AG04449 (cell line): ENCODE results near the gene PAIP1.
"Not testable (repeated sequence)": the region's sequence is repeated elsewhere in the genome, so short reads cannot be mapped to it uniquely, and the experiment has no call there.

Experiments used
- CTCF ChIA-PET: fragments of 350-600 bp; formaldehyde crosslinking; extraction: SDS; loops from one replicate; lab custom pipeline; 2021; ENCODE audit warnings: antibody characterized with exemption; lab: Yijun Ruan, JAX
- POLR2A ChIA-PET: fragments of 400-600, 350-600 bp; formaldehyde crosslinking; extraction: SDS; loops from one replicate; lab custom pipeline; 2020; ENCODE audit warnings: antibody characterized with exemption, inconsistent platforms; lab: Yijun Ruan, JAX
- DNase-seq: peaks from one replicate; pipeline ENCODE4 v3.0.0-alpha.2; 2010; ENCODE audit warnings: low read depth, low spot score
- H3K4me3 ChIP-seq: 2 replicates; pipeline ENCODE4 v1.5.1; 2011; ENCODE audit warnings: low read depth, mild to moderate bottlenecking, control low read depth, low read length
- CTCF ChIP-seq: IDR thresholded peaks from one replicate; pipeline ENCODE4 v1.5.1; 2011; ENCODE audit warnings: mild to moderate bottlenecking, moderate library complexity, low read length, control low read depth, inconsistent platforms; ENCODE audit not compliant: insufficient read depth; ENCODE audit errors: missing control alignments

PAIP1 gene

GRCh38 chr5:43553381-43553780 is 3.5 kb downstream of the PAIP1 start:
- CTCF ChIA-PET = interaction anchor here (1.3 to 2.6 kb wide), 3 partner anchors 8 to 77 kb away, joined by 3 to 14 read pairs (median 5); no protein-coding TSS in a partner anchor
- POLR2A ChIA-PET = interaction anchor here (0.7 kb wide), 1 partner anchor 10 kb away, joined by 3 read pairs; no protein-coding TSS in a partner anchor
- no peak overlapping the region for H3K4me3 ChIP-seq
- no peak for TF ChIP-seq CTCF
- DNase-seq = no peak

GRCh38 chr5:43551731-43552130 is 5.1 kb downstream of the PAIP1 start:
- no peak for TF ChIP-seq CTCF
- ChIA-PET CTCF (no interaction called here), POLR2A (no interaction called here)
- DNase-seq = no peak
- no peak overlapping the region for H3K4me3 ChIP-seq

- DNase-seq, CTCF ChIA-PET: not testable (repeated sequence)
Observed at GRCh38 chr5:43549272-43549671, 7.6 kb downstream of the PAIP1 start.

GRCh38 chr5:43548358-43548757 is 8.5 kb downstream of the PAIP1 start:
- H3K4me3 ChIP-seq = no peak overlapping the region
- TF ChIP-seq CTCF = no peak
- DNase-seq = no peak
- CTCF ChIA-PET = interaction anchor here (1.0 to 1.4 kb wide), 2 partner anchors 64 to 82 kb away, joined by 3 to 4 read pairs; no protein-coding TSS in a partner anchor
- POLR2A ChIA-PET = no interaction called here

More at GRCh38 chr5:43549272-43549671, 7.6 kb downstream of the PAIP1 start:
- H3K4me3 ChIP-seq, POLR2A ChIA-PET: not testable (repeated sequence)

GRCh38 chr5:43547532-43547931 is 9.3 kb downstream of the PAIP1 start:
- TF ChIP-seq CTCF = no peak
- H3K4me3 ChIP-seq = no peak overlapping the region
- POLR2A ChIA-PET = no interaction called here
- no peak for DNase-seq
- CTCF ChIA-PET = interaction anchor here (1.0 to 1.4 kb wide), 2 partner anchors 63 to 83 kb away, joined by 3 to 4 read pairs; no protein-coding TSS in a partner anchor

- ChIA-PET POLR2A (interaction anchor here (0.6 kb wide), 1 partner anchor 10 kb away, joined by 3 read pairs; no protein-coding TSS in a partner anchor), CTCF (interaction anchor here (1.1 to 3.2 kb wide), 3 partner anchors 10 to 78 kb away, joined by 3 to 15 read pairs (median 14); no protein-coding TSS in a partner anchor)
- no peak for TF ChIP-seq CTCF
- no peak overlapping the region for H3K4me3 ChIP-seq
- DNase-seq = no peak
Observed at GRCh38 chr5:43543434-43543833, 13.4 kb downstream of the PAIP1 start.

GRCh38 chr5:43540746-43541145 is 16.1 kb downstream of the PAIP1 start:
- H3K4me3 ChIP-seq = no peak overlapping the region
- no peak for DNase-seq
- POLR2A ChIA-PET = no interaction called here
- TF ChIP-seq CTCF = no peak
- CTCF ChIA-PET = interaction anchor here (0.9 to 2.1 kb wide), 3 partner anchors 11 to 57 kb away, joined by 3 to 5 read pairs (median 5); partner anchors contain the start of gene TMEM267
